ENCODE data around the gene WDFY2. TPM values are rescaled to one million over a fixed set of nuclear protein-coding genes. Genes with fewer than 3 reads are reported as not detected.

WDFY2 gene
- total and polyA plus RNA-seq, 2 of the 8 experiments (the other 6 are each of a cell fraction or from before 2014, with no cell fraction given) = 13.9 to 29.0 TPM

DNA sequence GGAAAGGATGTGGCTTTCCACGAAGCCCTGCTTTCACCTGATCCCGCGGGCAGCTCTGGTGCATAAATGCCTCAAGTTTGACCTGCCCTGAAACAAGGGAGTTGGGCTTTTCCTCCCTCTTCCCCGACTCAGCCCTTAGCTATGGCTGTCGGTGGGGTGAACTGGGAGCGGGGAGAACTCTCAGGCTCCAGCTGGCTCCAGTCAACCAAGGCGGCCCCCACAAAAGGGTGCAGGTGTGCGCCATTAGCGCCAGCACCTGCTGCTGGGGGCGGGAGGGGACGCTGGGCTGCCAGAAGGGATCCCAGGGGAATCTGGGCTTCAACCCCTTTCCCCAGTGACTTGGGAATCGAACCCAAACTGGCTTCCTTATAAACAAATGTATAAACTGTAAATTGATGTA, 226.8 kb downstream of the WDFY2 start:
- H3K36me3 ChIP-seq (ENCODE audit: control insufficient read depth in 2 of 4, insufficient read depth in 4 of 4, low read length in 3 of 4) = no peaks in the 10 kb centered on the region
- H4K91ac ChIP-seq (replicated peaks; ENCODE audit: insufficient read length, low read length) = no peak overlapping the region
- ChIA-PET CTCF (ENCODE audit: partially characterized antibody) (interaction anchor here (0.5 to 7.5 kb wide), 8 partner anchors 13 to 382 kb away, joined by 3 to 98 read pairs (median 6); partner anchors contain the start of gene TMEM272), POLR2A (ENCODE audit: partially characterized antibody) (interaction anchor here (1.6 kb wide), 1 partner anchor 358 kb away, joined by 5 read pairs; the partner anchor contains the start of gene INTS6)
- FAIRE-seq (no peak), DNase-seq (ENCODE audit: low read depth in 1 of 2, low spot score in 2 of 2) (no peak)
- H3K79me1 ChIP-seq (ENCODE audit: low read depth, low read length) = no peaks in the 10 kb centered on the region
- no peak overlapping the region for H3K14ac ChIP-seq (ENCODE audit: insufficient read length)
- no peak overlapping the region for H2AK5ac ChIP-seq (ENCODE audit: low read depth, low read length)
- no peak overlapping the region for H2BK20ac ChIP-seq (ENCODE audit: low read length)
- H2BK15ac ChIP-seq (ENCODE audit: low read length) = no peak overlapping the region
- peaks cover 0 to 3% (median 0%) of the 10 kb centered on the region in 4 experiments; a peak in 2 of 7 replicates for H3K4me1 ChIP-seq (replicated peaks in 1 of 4; ENCODE audit: control insufficient read depth in 3 of 4, insufficient read depth in 4 of 4, low read length in 3 of 4)
- no peak overlapping the region for H3K9ac ChIP-seq (replicated peaks in 1 of 4; ENCODE audit: extremely low read depth in 1 of 4, low read depth in 3 of 4, low read length in 3 of 4)
- H3K27ac ChIP-seq (ENCODE audit: low read depth, low read length) = no peak overlapping the region
- H4K5ac ChIP-seq (ENCODE audit: insufficient read length, low read depth, low read length) = no peak overlapping the region
- no peak overlapping the region for H3K4me2 ChIP-seq (ENCODE audit: insufficient read depth in 1 of 2, low read depth in 2 of 2, low read length in 2 of 2)
- H3K9me3 ChIP-seq (ENCODE audit: insufficient read depth in 2 of 2, low read depth in 1 of 2, low read length in 1 of 2) = no peaks in the 10 kb centered on the region
- H3K23me2 ChIP-seq (ENCODE audit: low read depth, low read length) = no peaks in the 10 kb centered on the region
- H3K18ac ChIP-seq (ENCODE audit: extremely low read depth, low read length) = no peak overlapping the region
- H2BK120ac ChIP-seq (replicated peaks; ENCODE audit: low read depth, low read length) = no peak overlapping the region
- no peak overlapping the region for H3K4ac ChIP-seq (replicated peaks; ENCODE audit: insufficient read length, low read depth, low read length)
- 0 out of 2 replicates have a peak overlapping the region, but pooled peaks have one; percentile 49 for H2AFZ ChIP-seq (ENCODE audit: low read length)
- H3K23ac ChIP-seq (ENCODE audit: insufficient read length) = no peak overlapping the region
- no peaks in the 10 kb centered on the region for H3K27me3 ChIP-seq (replicated peaks in 1 of 4; ENCODE audit: control insufficient read depth in 3 of 4, extremely low read depth in 1 of 4, insufficient read depth in 3 of 4, low read length in 3 of 4)
- H2BK12ac ChIP-seq (ENCODE audit: low read depth, low read length) = no peak overlapping the region
- H4K20me1 ChIP-seq (replicated peaks in 1 of 2; ENCODE audit: control insufficient read depth in 1 of 2, insufficient read depth in 2 of 2, low read length in 2 of 2) = no peaks in the 10 kb centered on the region
- H3K4me3 ChIP-seq (ENCODE audit: extremely low read depth in 1 of 4, insufficient read depth in 2 of 4, low read depth in 3 of 4, low read length in 4 of 4) = no peak overlapping the region
- H2BK5ac ChIP-seq (ENCODE audit: low read depth, low read length) = no peak overlapping the region
- 90% methylated on average over 12 of the region's 12 CpGs; no CpG with 5 or more reads in 1 of the 2 experiments for WGBS, 2 experiments (ENCODE audit: extremely low coverage in 1 of 2, insufficient coverage in 1 of 2, insufficient read length in 1 of 2, insufficient replicate concordance in 2 of 2, low coverage in 1 of 2, low lambda C conversion rate in 2 of 2, missing lambda C conversion rate in 1 of 2)
- H3K56ac ChIP-seq (replicated peaks; ENCODE audit: insufficient read length, low read depth, low read length) = no peak overlapping the region
- no peak overlapping the region for H4K8ac ChIP-seq (ENCODE audit: extremely low read depth, insufficient read depth, low read length)
- TF ChIP-seq SIRT6 (IDR thresholded peaks at IDR 0.05; ENCODE audit: low read length) = no peak
- H3K79me2 ChIP-seq (ENCODE audit: control insufficient read depth in 1 of 2, insufficient read depth in 2 of 2, low read length in 2 of 2) = no peaks in the 10 kb centered on the region

Data from H1 (cell line).